Measurements from ENCODE around the gene ABLIM3.

ABLIM3 gene

DNA sequence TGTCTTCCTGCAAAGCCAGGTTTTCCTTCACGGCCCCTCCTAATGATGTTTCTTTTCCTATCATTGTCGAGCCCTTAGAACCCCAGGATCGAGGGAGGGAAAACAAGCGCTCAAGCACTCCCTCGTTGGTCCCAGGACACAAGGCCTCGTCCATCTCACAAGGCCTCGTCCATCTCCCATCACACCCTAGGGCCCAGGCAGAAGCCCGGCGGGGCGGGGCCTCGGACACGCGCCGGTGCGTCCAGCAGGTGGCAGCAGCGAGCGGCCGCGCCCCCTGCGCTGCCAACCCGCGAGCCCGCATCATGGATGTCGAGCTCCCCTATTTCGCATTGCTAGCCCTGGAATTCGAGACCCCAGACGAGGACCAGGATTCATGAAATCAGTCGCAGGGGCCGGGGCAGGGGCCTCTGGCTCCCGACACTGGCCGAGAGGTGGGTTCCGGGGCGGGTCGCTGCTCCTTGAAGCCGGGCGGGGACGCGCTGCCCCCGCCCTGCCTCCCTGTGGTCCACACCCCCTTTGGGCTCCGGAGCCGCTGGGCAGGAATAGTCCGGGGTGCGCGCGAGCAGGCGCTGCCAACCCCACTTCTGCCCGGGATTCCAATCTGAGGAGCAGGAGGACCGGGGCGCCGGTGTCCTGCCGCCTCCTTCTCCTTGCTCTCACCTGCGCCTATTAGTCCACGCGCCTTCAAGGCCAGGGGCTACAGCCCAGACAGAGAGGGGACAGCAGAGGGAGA is at the start of gene ABLIM3:
TSS of gene ABLIM3 (plus strand) at position 270 of the 733 bp plus-strand sequence. CDS start 603 bp downstream, outside the sequence.
- DNase-seq = peak; percentile 80

DNA sequence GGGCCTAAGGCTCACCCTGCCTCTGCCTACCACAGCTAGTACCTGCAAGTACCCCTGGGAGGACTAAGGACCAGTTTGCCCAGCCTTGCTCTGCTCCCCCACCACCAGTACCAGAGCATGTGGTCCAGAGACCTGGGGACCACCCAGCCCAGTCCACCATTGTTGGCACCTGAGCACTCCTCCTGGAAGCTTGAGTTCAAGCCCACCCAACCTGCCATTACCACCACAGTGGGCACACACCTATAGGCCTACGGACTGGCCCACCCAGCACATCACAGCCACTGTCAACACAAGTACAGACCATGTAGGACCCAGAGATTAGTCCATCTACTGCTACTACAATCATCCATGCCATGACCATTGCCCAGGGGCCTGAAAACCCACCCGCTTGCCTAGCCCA is 47.7 kb upstream of the ABLIM3 start:
- DNase-seq = no peak

DNA sequence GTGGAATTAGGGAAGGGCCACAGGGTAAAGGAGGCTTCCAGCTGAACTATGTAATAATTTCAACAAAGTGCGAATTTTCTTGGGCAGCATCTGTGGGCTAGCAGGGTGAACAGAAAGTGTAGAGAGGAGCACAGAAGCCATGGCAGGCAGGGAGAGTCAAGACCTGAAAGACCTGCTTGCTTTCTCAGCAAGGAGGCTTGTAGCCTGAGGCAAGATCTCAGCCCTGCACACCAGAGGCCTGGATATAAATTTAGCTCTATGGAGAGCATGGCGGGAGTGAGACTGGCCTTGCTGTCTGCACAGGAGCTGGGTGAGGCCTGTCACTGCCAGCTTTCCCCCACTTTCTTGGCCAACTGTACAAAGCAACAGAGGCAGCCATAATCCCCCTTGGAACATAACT is 46.3 kb upstream of the ABLIM3 start:
- DNase-seq = no peak

DNA sequence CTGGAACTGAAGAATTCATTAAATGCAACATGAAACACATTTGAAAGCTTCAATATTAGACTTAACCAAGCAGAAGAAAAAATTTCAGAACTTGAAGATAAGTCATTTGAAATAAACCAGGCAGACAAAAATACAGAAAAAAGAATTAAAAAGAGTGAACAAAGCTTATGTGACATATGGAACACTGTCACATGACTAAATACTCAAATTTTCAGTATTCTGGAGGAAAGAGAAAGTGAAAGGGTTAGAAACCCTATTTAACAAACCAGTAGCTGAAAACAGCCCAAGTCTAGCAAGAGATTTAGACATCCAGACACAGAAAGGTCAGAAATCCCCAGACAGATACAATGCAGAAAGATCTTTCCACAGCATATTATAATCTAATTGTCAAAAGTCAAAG is 41.4 kb upstream of the ABLIM3 start:
- DNase-seq = no peak

DNA sequence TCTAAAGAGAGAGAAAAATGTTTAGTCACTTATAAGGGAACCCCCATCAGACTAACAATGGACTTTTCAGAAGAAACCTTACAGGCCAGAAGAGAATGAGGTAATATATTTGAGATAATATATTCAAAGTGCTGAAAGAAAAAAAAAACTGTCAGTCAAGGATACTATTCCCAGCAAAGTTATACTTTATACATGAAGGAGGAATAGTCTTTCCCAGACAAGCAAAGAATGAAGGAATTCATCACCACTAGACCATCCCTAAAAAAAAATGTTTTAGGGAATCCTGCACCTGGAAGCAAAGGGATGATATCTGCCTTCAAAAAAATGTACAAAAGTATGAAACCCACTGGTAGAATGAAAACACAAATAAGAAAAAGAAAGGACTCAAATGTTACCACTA is 41.0 kb upstream of the ABLIM3 start:
- no peak for DNase-seq

DNA sequence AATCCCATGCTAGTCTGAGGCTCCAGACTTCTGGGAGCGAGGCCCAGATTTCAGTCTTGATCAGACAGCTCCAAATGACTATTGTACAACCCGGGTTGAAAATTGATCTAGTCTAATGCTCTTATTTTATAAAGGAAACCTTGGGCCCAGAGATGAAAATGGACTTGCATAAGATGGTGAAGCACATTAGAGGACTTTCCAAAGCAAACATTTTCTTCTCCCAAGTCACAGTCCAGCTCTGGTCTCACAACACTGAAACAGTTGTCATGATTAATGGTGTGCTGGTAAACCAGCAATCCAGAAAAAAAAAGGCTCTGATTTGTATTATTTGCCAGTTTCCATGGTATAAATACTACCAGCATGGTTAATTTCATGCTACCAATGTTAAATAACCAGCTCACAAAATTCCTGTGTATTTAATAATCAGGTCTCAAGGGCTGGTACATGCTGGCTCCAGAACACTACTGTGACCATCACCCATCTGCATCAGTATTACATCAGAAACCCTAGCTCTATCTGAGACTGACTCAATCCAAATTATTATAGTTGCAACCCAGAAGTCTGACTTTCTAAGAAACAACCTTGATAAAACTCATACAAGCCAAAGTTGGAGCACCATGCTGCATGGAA is 32.5 kb upstream of the ABLIM3 start:
- no peak for DNase-seq

DNA sequence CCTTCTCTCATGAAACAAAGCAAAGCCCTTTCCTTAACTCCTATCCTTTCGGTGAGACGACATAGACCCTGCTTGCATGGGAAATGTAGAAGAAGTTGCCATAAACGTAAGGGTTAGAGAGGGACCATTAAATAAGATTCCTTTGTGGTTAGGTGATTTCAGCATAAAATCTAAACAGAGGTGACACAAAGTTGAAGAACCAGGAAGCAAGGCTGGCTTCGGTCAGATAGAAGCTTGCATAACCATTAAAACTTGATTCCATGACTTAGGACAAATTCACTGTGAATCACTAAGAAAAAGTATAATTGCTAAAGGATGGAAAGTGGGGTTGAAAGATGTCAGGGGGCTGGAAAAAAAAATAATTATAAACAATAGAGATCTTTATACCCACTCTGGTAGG is 30.9 kb upstream of the ABLIM3 start:
- no peak for DNase-seq

DNA sequence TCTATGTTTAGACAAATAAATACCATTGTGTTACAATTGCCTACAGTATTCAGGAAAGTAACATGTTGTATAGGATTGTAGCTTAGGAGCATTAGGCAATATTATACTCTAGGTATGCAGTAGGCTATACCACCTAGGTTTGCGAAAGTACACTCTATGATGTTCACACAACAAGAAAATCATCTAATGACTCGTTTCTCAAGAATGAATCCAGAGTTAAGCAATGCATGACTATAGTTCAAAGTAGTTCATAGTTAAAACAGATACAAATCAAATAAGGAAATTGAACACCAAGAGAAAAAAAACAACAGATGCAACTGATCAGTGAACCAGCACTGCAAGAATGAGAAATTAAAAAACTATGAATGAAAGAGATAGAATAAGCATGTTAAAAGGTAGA is 27.6 kb upstream of the ABLIM3 start:
- DNase-seq = no peak

DNA sequence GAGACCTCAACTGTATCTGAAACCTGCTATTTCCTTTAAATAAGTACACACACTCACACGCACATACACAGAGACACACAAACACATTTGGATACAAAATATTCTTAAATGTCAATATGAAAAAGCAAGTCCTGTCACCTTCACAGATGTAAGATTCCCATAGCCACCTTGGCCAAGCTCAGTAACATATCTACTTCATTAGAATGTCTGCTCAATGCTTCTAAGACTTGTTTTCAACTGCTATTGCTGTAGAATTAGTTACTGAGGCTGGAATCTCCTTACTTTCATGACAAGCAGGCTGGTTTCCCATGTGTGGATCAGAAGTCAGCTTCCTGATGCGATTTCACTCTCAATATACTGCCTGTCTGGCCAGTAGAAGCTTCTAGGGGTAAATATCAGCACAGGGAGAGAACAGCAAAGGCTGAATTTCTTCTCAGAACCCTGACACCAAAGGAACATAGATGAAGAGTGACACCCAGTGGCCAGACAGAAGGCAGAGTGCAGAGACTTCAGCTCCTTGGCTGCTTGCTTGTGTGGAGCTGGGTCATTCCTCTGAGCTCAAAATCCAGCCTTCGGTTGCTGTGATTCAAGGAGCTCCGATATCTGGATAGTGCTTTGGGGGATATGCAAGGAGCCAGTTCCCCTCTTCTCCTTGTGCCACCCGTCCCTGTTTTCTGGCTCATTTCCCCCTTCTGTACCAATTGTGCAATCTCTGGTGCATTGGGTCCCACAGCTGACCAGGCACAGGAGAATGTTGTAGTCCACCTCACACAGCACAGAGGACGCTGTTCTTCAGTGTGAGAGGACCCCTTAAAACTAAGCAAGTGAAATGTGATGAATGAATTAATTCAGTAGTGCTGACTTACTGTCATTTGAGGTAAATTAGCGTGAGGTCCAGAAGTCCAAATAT is 26.6 kb upstream of the ABLIM3 start:
- no peak for DNase-seq

DNA sequence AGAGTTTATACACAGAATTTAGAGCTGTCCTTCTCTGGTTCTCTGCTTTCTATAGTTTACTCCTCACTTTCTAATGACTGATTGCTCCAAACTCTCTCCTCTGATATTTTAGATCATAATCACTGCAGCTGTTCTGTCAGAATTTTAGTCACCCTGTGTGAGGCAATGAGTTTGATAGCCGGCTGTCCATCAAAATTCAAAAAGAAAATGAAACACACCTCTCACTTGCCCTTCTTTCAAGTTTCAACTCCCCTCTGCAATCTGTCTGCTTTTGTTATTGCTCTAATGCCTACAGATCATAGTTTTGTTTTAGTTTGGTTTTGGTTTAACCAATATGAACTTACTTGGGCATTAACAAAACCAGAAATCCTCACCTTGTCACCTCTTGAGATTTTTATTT is 23.3 kb upstream of the ABLIM3 start:
- no peak for DNase-seq

DNA sequence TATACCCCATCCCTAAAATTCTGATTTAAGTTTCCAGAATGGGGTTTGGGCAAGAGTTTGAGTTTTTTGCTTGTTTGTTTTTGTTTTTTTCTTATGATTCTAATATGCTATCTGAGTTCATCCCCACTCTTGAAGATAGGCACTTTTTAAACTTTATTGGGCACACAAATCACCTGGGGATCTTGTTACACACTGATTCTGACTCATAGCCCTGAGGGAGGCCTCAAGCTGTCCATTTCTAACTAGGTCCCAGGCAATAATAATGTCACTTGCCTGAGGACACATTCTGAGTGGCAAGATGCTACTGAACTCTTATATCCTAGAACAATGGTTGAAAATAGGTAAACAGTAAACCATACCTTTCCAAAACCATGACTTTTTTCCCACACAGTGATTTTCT is 22.8 kb upstream of the ABLIM3 start:
- DNase-seq = no peak

DNA sequence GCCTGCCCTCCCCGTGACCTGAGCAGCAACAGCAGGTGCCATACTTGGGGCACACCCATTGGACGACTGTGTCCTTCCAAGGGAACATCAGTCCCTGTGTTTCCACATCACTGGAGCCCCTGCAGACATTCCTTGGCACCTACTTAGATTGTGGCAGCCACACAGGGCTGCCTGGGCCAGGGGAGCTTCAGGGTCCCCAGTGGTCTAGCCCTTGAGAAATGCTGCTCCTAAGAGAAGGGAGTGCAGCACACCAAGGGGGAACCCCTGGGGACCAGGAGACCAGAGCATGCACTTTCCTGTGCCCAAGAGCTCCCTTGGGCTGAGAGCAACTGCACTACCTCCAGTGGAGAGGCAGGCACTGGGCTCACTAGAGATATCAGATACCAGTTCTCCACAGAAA is 20.1 kb upstream of the ABLIM3 start:
- no peak for DNase-seq

DNA sequence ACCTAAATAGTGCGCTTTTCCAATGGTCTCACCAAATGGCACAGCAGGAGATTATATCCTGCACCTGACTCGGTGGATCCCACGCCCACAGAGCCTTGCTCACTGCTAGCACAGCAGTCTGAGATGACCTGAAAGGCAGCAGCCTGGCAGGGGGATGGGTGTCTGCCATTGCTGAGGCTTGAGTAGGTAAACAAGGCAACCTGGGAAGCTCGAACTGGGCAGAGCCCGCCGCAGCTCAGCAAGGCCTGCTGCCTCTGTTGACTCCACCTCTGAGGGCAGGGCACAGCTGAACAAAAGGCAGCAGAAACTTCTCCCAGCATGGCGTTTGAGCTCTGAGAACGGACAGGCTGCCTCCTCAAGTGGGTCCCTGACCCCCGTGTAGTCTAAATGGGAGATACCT is 18.1 kb upstream of the ABLIM3 start:
- no peak for DNase-seq

DNA sequence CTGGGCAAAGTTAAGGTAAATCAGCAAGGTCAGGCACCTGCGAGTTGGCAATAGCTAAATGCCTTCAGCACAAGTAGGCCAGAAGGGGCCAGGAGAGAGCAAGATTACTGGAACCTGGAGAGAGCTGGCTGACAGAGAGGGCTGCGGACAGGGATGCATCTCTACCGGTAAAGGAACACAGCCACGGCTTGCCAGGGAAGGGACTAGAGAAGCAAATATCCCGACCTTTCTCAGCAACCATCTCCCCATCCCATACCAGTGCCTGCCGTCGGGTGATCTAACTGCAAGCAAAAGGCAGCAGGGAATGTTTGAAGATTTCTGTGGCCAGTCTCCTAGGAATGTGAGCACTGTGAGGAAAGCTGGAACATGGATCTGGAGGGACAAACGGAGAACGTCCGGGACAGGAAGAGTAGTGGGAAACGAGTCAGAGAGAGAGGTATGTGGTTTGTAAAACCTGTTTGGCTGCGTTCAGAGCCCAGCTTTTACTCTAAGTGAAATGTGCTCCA is 15.9 kb upstream of the ABLIM3 start:
- DNase-seq = no peak

DNA sequence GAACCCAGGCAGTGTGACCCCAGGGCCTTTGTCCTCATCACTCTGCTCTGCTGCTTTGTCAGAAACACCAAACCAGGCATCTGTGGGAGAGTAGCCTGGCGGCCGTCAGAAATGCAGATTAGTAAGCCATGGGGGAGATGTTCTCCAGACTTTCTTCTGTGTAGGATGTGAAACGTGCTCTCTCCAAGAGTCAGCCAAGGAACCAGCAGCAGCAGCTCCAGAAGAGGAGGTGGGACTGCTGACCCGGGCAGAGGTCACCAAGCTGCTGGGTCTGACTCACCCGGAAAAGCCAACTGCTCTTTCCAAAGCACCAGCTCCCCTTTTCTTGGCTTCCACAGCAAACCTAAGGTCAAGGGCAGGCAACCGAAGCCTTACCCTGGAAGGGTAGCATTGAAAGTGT is 14.4 kb upstream of the ABLIM3 start:
- no peak for DNase-seq

DNA sequence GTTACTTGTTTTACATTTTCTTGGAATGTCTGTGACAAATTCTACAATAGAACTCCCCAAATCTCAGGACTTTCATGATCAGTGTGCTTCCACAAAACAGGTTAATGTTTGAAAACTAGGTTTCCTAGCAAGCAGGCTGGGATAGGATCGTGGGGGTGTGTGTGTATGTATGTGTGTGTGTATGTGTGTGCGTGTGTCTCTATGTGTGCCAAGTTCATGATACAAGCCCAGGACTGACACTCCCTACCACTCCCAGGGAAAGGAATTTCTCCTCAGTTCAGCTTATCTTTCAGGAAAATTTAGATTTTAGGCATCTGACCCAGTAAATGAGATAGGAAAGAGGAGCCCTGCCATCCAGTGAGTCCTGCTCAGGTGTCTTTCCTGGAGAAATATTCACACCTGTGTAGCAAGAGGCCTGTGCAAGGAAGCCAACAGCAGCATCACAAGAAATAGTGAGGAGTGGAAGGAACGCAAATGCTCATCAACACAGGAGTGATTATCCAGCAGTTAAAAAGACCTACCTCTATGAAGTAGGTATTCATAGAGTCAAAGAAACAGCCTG is 13.8 kb upstream of the ABLIM3 start:
- DNase-seq = no peak

DNA sequence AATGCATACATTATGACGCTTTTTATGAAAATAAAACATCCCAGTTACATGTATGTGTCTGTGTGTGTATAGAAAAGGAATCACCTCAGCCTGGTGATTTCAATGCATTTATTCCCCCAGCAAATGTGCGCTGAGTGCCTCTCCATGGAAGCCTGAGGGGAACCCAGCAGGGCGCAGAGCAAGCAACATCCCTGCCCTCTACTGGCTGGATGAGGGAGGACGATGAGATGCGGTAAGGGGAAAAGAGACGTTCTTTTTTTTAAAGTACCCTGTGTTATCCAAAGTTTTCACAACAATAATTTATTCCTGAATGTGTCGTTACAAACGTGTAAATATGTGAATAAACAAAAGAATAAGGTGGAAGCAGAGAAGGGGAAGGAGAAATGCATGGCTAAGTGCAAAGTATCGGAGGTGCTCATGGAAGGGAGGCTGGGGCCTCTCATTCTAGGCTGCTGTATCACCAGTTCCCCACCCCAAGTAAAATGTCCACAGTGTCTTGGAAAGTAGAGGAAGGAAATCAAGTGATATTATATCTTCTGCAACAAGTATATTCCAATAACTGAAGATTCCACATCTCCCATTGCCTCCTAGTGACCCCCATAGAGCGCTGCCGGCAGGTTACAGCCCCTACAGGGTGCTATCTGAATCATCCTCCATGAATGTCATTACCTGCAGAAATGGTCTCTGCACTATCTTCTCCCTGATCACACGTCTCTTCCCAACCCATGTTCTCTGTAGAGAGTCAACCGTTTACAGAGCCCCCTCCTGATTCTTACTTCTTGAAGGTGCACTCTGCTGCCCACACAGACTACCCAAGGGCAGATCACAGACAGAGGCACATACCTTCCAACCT is 13.0 kb upstream of the ABLIM3 start:
- no peak for DNase-seq

DNA sequence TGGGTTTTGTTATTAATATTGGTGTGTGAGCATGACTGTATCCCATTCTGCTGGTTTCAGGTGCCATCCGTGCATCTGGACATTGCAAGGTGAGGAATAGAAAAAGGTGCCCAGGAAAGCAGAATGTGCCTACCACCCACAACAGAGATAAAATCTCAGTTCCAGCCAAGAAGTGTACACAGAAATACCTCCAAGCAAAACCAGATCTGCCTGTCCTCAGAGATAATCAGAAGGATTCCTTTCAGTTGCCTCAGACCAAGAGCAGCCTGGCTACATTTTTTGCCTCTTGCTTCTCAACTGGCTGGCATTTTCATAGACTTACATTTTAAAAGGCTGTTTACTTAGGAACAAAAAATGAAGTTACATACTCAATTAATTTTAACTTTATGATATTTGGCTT is 12.1 kb upstream of the ABLIM3 start:
- DNase-seq = no peak

DNA sequence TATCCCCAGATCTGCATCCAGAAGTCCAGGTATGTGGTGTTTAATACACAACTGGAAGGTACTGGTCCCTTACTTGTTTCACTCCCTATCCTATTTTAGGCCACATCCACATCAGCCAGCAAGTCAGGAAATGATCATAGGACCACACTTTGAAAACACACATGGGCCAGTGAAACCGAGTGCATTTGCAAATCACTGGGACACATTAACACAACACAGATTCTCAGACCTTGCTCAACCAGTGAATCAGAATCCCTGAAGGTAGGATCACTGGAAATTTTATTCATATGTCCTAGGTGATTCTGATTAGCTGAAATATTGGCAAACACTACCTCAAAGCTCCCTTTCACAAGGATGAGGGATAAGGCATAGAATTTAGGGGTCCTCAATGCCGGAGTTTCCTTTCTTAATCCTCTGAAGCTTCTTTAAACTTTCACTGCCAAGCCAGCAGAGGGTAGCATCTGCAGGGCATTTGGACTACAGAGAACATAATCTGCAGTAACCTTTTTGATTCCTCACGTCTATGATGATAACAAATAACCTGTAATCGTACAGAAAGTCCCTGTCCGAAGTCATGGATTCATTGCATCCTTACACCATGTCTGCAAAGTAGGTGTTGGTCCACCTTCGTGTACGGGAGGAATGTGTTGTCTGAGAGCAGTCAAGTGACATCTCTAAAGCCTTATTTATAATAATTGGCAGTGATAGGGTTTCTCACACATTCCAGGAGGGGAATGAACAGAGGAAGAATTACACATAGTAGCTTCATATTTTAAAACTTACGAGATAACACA is 11.0 kb upstream of the ABLIM3 start:
- DNase-seq = no peak

DNA sequence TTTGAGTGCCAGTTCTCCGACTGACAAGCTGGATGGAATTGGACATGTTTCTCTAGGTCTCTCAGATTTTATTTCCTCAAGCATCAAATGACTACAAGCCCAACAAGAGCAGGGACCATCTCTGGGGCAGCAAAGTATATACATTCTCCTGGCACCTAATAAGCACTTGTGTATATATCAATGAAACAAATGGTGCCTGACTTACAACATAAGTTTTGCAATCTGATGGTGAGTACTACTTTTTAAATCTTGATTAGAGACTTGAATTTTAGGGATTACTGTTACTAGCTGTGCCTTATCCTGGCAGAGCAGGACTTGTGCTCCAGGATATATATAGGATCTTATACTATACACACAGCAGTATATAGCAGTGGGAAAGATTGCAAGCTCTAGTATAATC is 8.8 kb upstream of the ABLIM3 start:
- DNase-seq = no peak

Data from GOT3 (cell line).